Inferior parietal cortex (tissue), 1 donor: Measurements from ENCODE around the gene TOX3.

ENCODE experiments used
- DNase-seq: peaks from one replicate; pipeline ENCODE4 v3.0.0-alpha.2; 2016; ENCODE audit errors: extremely low spot score

TOX3 gene

GRCh38 chr16:52538511-52538910, 8.4 kb downstream of the TOX3 start:
- DNase-seq, result no peak

GRCh38 chr16:52537516-52537915, 9.4 kb downstream of the TOX3 start:
- no peak for DNase-seq

- DNase-seq, result no peak
Observed at GRCh38 chr16:52535076-52535475, 11.9 kb downstream of the TOX3 start.

- no peak for DNase-seq
Observed at GRCh38 chr16:52533296-52533695, 13.6 kb downstream of the TOX3 start.

- no peak for DNase-seq
Observed at GRCh38 chr16:52532384-52532783, 14.6 kb downstream of the TOX3 start.

GRCh38 chr16:52529226-52529625, 17.7 kb downstream of the TOX3 start:
- DNase-seq, result no peak

- DNase-seq, result no peak
Observed at GRCh38 chr16:52528393-52529065, 18.4 kb downstream of the TOX3 start.

GRCh38 chr16:52526830-52527229, 20.1 kb downstream of the TOX3 start:
- DNase-seq, result no peak

GRCh38 chr16:52526116-52526828, 20.7 kb downstream of the TOX3 start:
- no peak for DNase-seq

GRCh38 chr16:52521570-52521969, 25.4 kb downstream of the TOX3 start:
- DNase-seq, result no peak

GRCh38 chr16:52518884-52519283, 28.1 kb downstream of the TOX3 start:
- DNase-seq, result no peak

- no peak for DNase-seq
Observed at GRCh38 chr16:52515068-52515671, 31.8 kb downstream of the TOX3 start.

GRCh38 chr16:52512297-52512987, 34.5 kb downstream of the TOX3 start:
- DNase-seq, result no peak

GRCh38 chr16:52501746-52502145, 45.2 kb downstream of the TOX3 start:
- DNase-seq, result no peak

- DNase-seq, result no peak
Observed at GRCh38 chr16:52500963-52501362, 46.0 kb downstream of the TOX3 start.

GRCh38 chr16:52499060-52499440, 47.9 kb downstream of the TOX3 start:
- DNase-seq, result no peak

GRCh38 chr16:52498328-52499059, 48.4 kb downstream of the TOX3 start:
- peak; percentile 48 for DNase-seq

GRCh38 chr16:52497067-52497816, 49.7 kb downstream of the TOX3 start:
- no peak for DNase-seq

- DNase-seq, result no peak
Observed at GRCh38 chr16:52496051-52496876, 50.7 kb downstream of the TOX3 start.

- DNase-seq, result no peak
Observed at GRCh38 chr16:52494621-52495020, 52.3 kb downstream of the TOX3 start.
